Measurements from ENCODE around the gene UBALD2. TPM values are rescaled to one million over a fixed set of nuclear protein-coding genes. Genes with fewer than 3 reads are reported as not detected.
A peak's percentile ranks its signal among the peaks of the same experiment; 100 is the strongest.
"Not testable (repeated sequence)": the region's sequence is repeated elsewhere in the genome, so short reads cannot be mapped to it uniquely, and the experiment has no call there.

Gene UBALD2
- polyA plus RNA-seq, 1 donor, result 27.3 TPM

DNA sequence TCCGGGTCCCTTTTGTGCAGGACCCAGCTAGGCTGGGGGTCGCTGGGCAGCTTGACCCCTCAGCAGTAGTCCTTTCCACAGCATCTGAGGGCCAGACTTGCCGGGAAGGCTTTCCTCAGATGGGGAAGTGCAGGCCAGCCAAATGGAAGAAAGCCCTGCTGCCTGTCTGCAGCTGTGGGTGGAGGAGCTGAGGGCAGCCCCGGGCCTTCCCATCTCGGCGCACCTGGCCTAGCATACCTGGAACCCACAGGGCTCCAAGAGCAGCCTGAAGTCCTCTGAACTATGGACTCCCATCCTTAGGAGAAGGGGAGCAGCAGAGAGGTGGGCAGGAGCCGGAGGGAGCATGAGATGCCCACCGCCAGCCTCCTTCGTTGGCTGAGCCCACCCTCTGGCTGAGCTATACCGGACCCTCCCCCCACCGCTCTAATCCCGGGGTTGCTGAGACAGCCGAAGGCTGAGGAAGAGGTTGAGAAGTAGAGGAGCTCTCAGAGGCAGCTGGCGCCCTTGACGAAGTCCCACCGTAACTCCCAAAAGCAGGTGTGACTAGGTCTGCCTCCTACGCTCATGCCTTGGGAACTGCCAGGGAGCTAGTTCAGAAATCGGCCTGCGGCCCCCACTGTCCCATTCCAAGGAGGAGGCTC lies 13.2 kb downstream of the UBALD2 start:
- DNase-seq, result no peak

DNA sequence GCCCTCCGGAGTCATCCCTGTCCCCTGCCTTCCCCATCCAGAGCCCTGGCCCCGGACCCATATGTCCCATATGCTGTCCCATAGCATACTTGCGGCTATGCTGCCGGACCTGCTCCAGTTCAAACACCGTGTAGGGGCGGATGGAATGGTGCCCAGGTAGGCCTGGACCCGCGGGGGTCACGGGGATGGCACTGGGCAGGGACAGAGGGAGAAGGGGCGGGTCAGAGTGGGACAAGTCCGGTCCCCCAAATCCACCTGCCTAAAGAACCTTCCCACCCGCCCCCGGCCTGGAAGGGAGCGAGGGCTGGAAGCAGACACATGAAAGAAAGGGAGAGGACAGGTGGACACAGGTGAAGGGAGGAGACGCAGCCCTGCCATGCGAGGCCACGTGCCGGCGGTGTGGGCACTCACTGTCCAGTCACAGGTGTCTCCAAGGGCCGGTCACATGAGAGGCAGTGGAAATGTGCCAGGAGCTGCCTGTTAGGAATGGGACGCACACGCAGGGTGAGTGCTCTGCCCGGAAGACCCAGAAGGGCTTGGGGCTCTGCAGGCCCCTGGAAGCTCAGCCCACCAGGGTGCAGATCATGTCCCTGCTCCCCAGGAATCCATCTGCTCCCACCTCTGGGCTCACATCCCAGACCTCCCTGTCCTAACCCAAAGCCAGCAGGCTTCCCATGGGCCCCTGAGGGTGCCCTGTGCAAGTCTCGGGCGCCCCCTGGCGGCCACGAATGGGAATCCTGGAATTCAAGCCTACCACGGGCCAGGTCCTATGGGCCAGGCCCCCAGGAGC lies 14.0 kb downstream of the UBALD2 start:
- DNase-seq, result peak; percentile 88

GRCh38 chr17:76279742-76280287 lies 14.7 kb downstream of the UBALD2 start:
- no peak for DNase-seq

- DNase-seq, result no peak
Observed at GRCh38 chr17:76280650-76281049, 15.5 kb downstream of the UBALD2 start.

DNA sequence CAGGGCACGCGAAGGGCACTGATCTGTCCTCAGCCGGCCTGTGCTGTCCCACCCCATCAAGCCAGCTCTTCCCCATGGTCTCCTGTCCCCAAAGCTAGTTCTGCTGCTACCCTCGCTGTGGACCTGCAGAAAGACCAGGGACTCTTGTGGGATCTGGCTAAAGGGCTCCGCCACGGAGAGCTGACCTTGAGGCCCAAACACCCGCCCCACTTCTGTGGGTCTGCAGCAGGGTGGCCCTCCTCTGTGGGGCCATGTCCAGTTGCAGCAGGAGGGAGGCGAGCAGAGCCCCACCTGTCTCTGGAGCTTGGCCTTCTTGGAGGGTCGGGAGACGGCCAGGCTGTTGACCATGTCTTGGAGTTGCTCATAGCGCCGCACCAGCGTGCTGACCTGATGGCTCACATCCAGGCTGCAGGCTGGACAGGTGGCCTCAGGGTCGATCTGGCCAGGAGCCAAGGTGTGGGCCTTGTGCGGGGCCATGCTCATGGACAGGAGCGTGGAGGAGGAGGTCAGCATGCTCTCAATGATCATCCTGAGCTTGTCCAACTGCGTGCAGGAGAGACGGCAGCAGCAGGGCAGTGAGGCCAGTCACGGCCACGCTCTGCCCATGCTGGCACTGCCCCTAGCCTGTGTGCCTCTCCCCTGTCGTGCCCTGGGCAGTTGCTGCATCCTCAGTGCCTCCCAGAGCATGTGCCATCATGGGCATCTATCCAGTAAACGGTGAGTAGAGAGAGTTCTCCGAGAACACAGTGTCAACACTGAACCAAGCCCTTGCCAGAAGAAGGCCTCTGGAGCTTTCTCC lies 16.6 kb downstream of the UBALD2 start:
- DNase-seq, result no peak

DNA sequence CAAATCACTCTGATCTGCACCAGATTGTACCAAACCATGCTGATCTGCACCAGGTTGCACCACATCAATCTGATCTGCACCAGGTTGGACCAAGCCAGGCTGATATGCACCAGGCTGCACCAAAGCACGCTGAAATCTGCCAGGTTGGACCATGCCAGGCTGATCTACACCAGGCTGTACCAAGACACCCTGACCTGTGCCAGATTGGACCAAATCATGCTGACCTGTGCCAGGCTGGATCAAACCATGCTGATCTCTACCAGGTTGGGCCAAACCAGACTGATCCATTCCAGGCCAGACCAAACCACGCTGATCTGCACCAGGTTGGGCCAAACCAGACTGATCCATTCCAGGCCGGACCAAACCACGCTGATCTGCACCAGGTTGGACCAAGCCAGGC lies 27.4 kb downstream of the UBALD2 start:
- no peak for DNase-seq

DNA sequence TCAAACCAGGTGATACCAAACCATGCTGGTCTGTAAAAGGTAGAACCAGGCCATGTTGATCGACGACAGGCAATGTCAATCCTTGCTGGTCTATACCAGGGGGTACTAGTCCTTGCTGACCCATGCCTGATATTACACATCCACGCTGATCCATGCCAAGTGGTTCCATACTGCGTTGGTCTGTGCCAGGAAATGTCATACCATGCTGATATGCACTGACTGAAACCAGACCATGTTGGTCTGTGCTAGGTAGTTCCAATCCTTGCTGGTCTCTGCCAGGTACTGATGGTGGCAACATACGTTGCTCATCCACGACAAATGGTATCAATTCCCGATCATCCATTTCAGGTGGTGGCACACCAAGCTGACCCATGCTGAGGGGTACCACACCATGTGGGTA lies 28.0 kb downstream of the UBALD2 start:
- no peak for DNase-seq

DNA sequence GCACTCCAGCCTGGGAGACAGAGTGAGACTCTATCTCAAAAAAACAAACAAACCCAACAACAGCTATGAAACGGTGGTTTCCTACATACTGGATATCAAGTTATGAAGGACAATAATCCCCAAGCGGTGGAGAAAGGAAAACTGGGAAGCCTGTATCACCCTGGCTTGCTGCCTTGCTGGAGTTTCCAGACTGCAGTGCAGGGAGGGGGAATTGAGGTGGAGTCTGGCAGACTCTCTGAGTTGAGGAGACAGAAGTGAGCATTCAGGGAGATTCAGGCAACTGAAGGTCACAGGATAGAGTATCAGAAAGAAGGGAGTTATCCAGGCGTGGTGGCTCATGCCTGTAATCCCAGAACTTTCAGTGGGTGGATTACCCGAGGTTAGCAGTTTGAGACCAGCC lies 31.0 kb downstream of the UBALD2 start:
- peak; percentile 75 for DNase-seq

- no peak for DNase-seq
Observed at GRCh38 chr17:76296889-76297288, 31.7 kb downstream of the UBALD2 start.

DNA sequence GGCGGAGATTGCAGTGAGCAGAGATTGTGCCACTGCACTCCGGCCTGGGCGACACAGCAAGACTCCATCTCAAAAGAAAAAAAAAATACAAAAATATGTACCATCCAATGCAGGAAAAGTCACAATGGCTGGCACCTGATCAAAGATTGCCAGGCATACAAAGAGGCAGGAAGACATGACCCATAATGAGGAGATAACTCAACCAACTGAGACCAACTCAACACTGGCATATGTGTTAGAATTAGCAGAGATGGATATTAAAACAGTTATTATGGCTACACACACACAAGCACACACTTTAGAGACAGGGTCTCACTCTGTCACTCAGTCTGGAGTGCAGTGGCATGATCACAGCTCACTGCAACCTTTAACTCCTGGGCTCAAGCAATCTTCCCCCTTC lies 32.3 kb downstream of the UBALD2 start:
- no peak for DNase-seq

GRCh38 chr17:76304226-76305134 lies 39.3 kb downstream of the UBALD2 start:
- DNase-seq, result no peak

- not testable (repeated sequence) for DNase-seq
Observed at GRCh38 chr17:76305135-76305454, 39.9 kb downstream of the UBALD2 start.

GRCh38 chr17:76307299-76307965 lies 42.3 kb downstream of the UBALD2 start:
- no peak for DNase-seq

GRCh38 chr17:76307966-76308338 lies 42.8 kb downstream of the UBALD2 start, which contains the start of gene QRICH2:
TSS of gene QRICH2 (minus strand) at chr17:76308276. CDS start at chr17:76307998, 278 bp downstream.
- DNase-seq, result no peak

- no peak for DNase-seq
Observed at GRCh38 chr17:76309461-76309860, 44.3 kb downstream of the UBALD2 start.

DNA sequence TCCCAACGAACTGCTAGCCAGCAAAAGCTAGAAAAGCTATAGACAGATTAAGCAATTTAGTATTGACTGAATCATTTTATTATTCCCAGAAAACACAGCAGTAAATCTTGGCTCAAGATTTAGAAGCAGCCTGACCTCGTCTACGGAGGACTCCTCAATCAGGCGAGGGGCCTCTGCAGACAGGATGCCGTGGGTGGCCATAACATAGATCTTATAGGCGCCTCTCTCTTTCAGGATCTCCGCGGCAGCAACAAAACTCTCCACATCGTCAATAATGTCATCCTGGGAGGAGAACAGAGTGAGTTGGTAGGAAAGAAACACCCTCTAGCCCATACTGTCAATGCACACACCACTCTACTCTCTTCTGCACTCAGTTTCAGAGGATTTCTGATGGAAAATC lies 47.6 kb downstream of the UBALD2 start:
- DNase-seq, result no peak

DNA sequence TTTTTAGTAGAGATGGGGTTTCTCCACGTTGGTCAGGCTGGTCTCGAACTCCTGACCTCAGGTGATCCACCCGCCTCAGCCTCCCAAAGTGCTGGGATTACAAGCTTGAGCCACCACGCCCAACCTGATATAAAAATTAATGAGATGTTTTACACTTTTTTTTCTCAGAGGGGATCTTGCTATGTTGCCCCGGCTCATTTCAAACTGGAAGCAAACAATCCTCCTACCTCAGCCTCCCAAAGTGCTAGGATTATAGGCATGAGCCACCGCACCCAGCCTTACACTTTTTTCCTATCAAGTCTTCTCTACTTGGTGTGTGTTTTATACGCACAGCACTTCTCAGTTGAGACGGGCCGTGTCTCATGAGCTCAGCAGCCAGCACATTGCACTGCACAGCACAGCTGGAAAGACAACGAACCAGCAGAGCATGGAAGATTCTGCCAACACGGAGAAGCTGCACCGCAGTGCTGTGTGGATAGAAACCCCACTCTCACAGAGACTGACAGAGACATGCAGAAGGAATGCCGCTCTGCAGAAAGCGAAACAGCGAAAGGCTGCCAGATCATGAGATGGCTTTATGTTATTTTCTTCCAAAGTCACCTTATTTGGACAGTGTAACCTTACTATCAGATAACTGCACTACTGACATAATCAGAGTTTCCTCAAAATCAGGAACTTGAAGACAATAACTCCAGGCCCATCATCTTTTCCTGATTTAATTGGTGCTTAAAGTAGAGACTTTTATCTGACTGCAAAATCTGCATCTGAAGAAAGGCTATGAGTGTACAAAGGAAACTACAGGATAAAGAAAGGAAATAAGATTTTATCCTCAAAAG lies 49.5 kb downstream of the UBALD2 start:
- no peak for DNase-seq

GRCh38 chr17:76317535-76317934 lies 52.4 kb downstream of the UBALD2 start:
- DNase-seq, result no peak

DNA sequence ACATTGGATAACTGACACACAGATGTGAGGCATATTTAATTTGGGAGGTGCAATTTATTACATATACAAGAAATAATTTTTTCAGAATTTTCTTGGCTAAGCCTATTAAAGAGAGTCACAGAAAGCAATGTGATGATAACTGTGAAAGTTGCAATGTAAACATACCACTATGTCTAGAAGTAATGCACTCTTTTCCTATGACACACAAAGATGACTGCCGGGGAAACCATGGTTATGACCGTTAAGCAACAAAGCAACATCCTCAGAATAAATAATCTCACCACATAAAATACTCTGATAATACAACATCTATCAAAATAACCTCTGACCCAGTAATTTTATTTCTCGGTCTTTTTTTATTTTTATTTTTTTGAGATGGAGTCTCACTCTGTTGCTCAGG lies 53.4 kb downstream of the UBALD2 start:
- no peak for DNase-seq
